Naive thymus-derived CD8-positive, alpha-beta T cell (primary cell): ENCODE results near the gene TULP4. TPM values are rescaled to one million over a fixed set of nuclear protein-coding genes. Genes with fewer than 3 reads are reported as not detected.
"Not testable (repeated sequence)": the region's sequence is repeated elsewhere in the genome, so short reads cannot be mapped to it uniquely, and the experiment has no call there.

ENCODE experiments used
- ATAC-seq, 2 donors: fragments of 150-1000 bp; cut with Tn5 transposase in 1 of 2; sonication (Bioruptor Pico), chemical (Tn5 transposase) in 1 of 2; 1 replicate in 1 of 2; 2 replicates in 1 of 2; pipeline ENCODE4 v1.10.0; 2021; ENCODE audit warnings: mild to moderate bottlenecking in 2 of 2, moderate library complexity in 2 of 2
- POLR2A ChIA-PET: fragments of 350-600 bp; sonication (Branson Sonifier 250); formaldehyde crosslinking; loops from one replicate; lab custom pipeline; 2021; ENCODE audit warnings: antibody characterized with exemption; lab: Charles Lee
- DNase-seq, 10 donors: peaks; one replicate each; pipeline versions ENCODE4 v3.0.0 to v3.0.0-alpha.2; 2020 to 2022
- H3K27ac Mint-ChIP-seq, 10 donors: one replicate each; pipeline ENCODE4 v1.8.0; 2020 to 2022; ENCODE audit warnings: mild to moderate bottlenecking in 10 of 10, mixed read lengths in 10 of 10, moderate library complexity in 4 of 10, inconsistent platforms in 1 of 10
- H3K27me3 Mint-ChIP-seq, 5 donors: one replicate each; pipeline ENCODE4 v1.8.0; 2021 to 2022; ENCODE audit warnings: mixed read lengths in 5 of 5
- H3K36me3 Mint-ChIP-seq, 3 donors: one replicate each; pipeline ENCODE4 v1.8.0; 2020 to 2022; ENCODE audit warnings: mixed read lengths in 3 of 3, mild to moderate bottlenecking in 2 of 3, inconsistent platforms in 1 of 3
- H3K4me1 Mint-ChIP-seq, 4 donors: one replicate each; pipeline ENCODE4 v1.8.0; 2021 to 2022; ENCODE audit warnings: mixed read lengths in 4 of 4
- H3K4me3 Mint-ChIP-seq, 10 donors: one replicate each; pipeline ENCODE4 v1.8.0; 2020 to 2022; ENCODE audit warnings: mild to moderate bottlenecking in 10 of 10, mixed read lengths in 10 of 10, moderate library complexity in 6 of 10, inconsistent platforms in 1 of 10
- H3K9me3 Mint-ChIP-seq, 9 donors: one replicate each; pipeline ENCODE4 v1.8.0; 2020 to 2022; ENCODE audit warnings: mixed read lengths in 9 of 9, mild to moderate bottlenecking in 3 of 9, inconsistent platforms in 1 of 9, moderate library complexity in 1 of 9
- polyA plus RNA-seq, 3 donors: library from polyadenylated mRNA; unstranded; fragments of 300-500 nt; fragmentation: Illumina TruSeq; gene quantifications; one replicate each; pipeline ENCODE4 v1.2.3, GENCODE V29; 2021
- total RNA-seq, 8 experiments: library from RNA in 2 of 8; stranded (reverse) in 2 of 8; gene quantifications; one replicate each; pipeline ENCODE4 v1.2.3 and lab custom pipeline; 2021 to 2026

TULP4 gene
- total and polyA plus RNA-seq, 5 experiments from 2014 or later = 18.9 to 59.5 (median 25.8) TPM

- no peak overlapping the region for H3K27ac Mint-ChIP-seq
- ATAC-seq = no peak
- peaks cover 0 to 29% (median 17%) of the 10 kb centered on the region in 9 donors for H3K9me3 Mint-ChIP-seq
- POLR2A ChIA-PET = interaction anchor here (0.7 kb wide), 1 partner anchor 11 kb away, joined by 4 read pairs; no protein-coding TSS in a partner anchor
- peaks cover 0 to 28% (median 0%) of the 10 kb centered on the region in 3 donors for H3K36me3 Mint-ChIP-seq
- peaks cover 48 to 89% (median 59%) of the 10 kb centered on the region in 5 donors for H3K27me3 Mint-ChIP-seq
- no peak overlapping the region for H3K4me3 Mint-ChIP-seq
- H3K4me1 Mint-ChIP-seq = no peaks in the 10 kb centered on the region
- no peak for DNase-seq
These were observed 212.0 kb downstream of the TULP4 start for GRCh38 chr6:158524311-158524710.

- H3K27ac Mint-ChIP-seq, H3K4me3 Mint-ChIP-seq, H3K4me1 Mint-ChIP-seq, DNase-seq, POLR2A ChIA-PET, ATAC-seq: not testable (repeated sequence)
- peaks cover 55 to 89% (median 60%) of the 10 kb centered on the region in 5 donors for H3K27me3 Mint-ChIP-seq
- peaks cover 0 to 39% (median 2%) of the 10 kb centered on the region in 3 donors for H3K36me3 Mint-ChIP-seq
- peaks cover 0 to 44% (median 25%) of the 10 kb centered on the region in 9 donors for H3K9me3 Mint-ChIP-seq
These were observed 215.6 kb downstream of the TULP4 start for GRCh38 chr6:158527858-158528257.

GRCh38 chr6:158528826-158529225 lies 216.6 kb downstream of the TULP4 start:
- no peak for ATAC-seq
- peaks cover 2 to 38% (median 2%) of the 10 kb centered on the region in 3 donors for H3K36me3 Mint-ChIP-seq
- no peak overlapping the region for H3K4me3 Mint-ChIP-seq
- POLR2A ChIA-PET = interaction anchor here (0.6 kb wide), 1 partner anchor 12 kb away, joined by 3 read pairs; no protein-coding TSS in a partner anchor
- no peak overlapping the region for H3K27ac Mint-ChIP-seq
- peaks cover 2 to 54% (median 30%) of the 10 kb centered on the region in 9 donors for H3K9me3 Mint-ChIP-seq
- DNase-seq = no peak
- H3K27me3 Mint-ChIP-seq = peaks cover 54 to 86% (median 55%) of the 10 kb centered on the region in 5 donors
- H3K4me1 Mint-ChIP-seq = peaks cover 0 to 2% (median 0%) of the 10 kb centered on the region in 4 donors

GRCh38 chr6:158529629-158530028 lies 217.4 kb downstream of the TULP4 start:
- Mint-ChIP-seq H3K27me3 (peaks cover 46 to 78% (median 52%) of the 10 kb centered on the region in 5 donors), H3K9me3 (peaks cover 2 to 56% (median 30%) of the 10 kb centered on the region in 9 donors), H3K27ac (peak overlapping the region in 1 of 10 donors; percentile 42), H3K4me1 (peaks cover 0 to 2% (median 0%) of the 10 kb centered on the region in 4 donors), H3K4me3 (no peak overlapping the region), H3K36me3 (peaks cover 2 to 37% (median 2%) of the 10 kb centered on the region in 3 donors)
- DNase-seq (no peak), ATAC-seq (no peak)
- POLR2A ChIA-PET = interaction anchor here (0.5 kb wide), 1 partner anchor 205 kb away, joined by 5 read pairs; no protein-coding TSS in a partner anchor

GRCh38 chr6:158531566-158531965 lies 219.3 kb downstream of the TULP4 start:
- POLR2A ChIA-PET = interaction anchor here (0.7 kb wide), 1 partner anchor 198 kb away, joined by 3 read pairs; no protein-coding TSS in a partner anchor
- DNase-seq = no peak
- peaks cover 2 to 48% (median 29%) of the 10 kb centered on the region in 9 donors for H3K9me3 Mint-ChIP-seq
- H3K36me3 Mint-ChIP-seq = peaks cover 2 to 36% (median 4%) of the 10 kb centered on the region in 3 donors
- H3K27ac Mint-ChIP-seq = no peak overlapping the region
- peaks cover 2 to 7% (median 5%) of the 10 kb centered on the region in 4 donors for H3K4me1 Mint-ChIP-seq
- no peak overlapping the region for H3K4me3 Mint-ChIP-seq
- H3K27me3 Mint-ChIP-seq = peaks cover 37 to 71% (median 52%) of the 10 kb centered on the region in 5 donors
- ATAC-seq = no peak

- ATAC-seq = no peak
- Mint-ChIP-seq H3K4me1 (peaks cover 2 to 7% (median 5%) of the 10 kb centered on the region in 4 donors), H3K27me3 (peaks cover 34 to 67% (median 48%) of the 10 kb centered on the region in 5 donors), H3K36me3 (peaks cover 2 to 32% (median 4%) of the 10 kb centered on the region in 3 donors), H3K4me3 (no peak overlapping the region), H3K27ac (no peak overlapping the region), H3K9me3 (peaks cover 2 to 44% (median 25%) of the 10 kb centered on the region in 9 donors)
- POLR2A ChIA-PET = interaction anchor here (0.7 kb wide), 1 partner anchor 198 kb away, joined by 3 read pairs; no protein-coding TSS in a partner anchor
- DNase-seq = no peak
These were observed 219.7 kb downstream of the TULP4 start for GRCh38 chr6:158531970-158532369.

- Mint-ChIP-seq H3K36me3 (peaks cover 2 to 16% (median 2%) of the 10 kb centered on the region in 3 donors), H3K4me3 (peak overlapping the region; percentile 59 to 80 (median 73))
- POLR2A ChIA-PET = no interaction called here
These were observed 224.0 kb downstream of the TULP4 start for GRCh38 chr6:158536084-158536890.

GRCh38 chr6:158536891-158537798 lies 224.9 kb downstream of the TULP4 start:
- Mint-ChIP-seq H3K4me3 (peak overlapping the region in 9 of 10 donors; percentile 16 to 73 (median 65)), H3K4me1 (peaks cover 2 to 8% (median 4%) of the 10 kb centered on the region in 4 donors), H3K27ac (no peak overlapping the region), H3K9me3 (peaks cover 0 to 18% (median 4%) of the 10 kb centered on the region in 9 donors), H3K27me3 (peaks cover 27 to 65% (median 50%) of the 10 kb centered on the region in 5 donors), H3K36me3 (peaks cover 2 to 7% (median 2%) of the 10 kb centered on the region in 3 donors)
- POLR2A ChIA-PET = no interaction called here
- peak; percentile 61 to 68 for ATAC-seq
- peak in 3 of 10 donors; percentile 14 to 22 (median 18) for DNase-seq

More at GRCh38 chr6:158536084-158536890, 224.0 kb downstream of the TULP4 start:
- Mint-ChIP-seq H3K4me1 (peaks cover 2 to 8% (median 4%) of the 10 kb centered on the region in 4 donors), H3K27ac (no peak overlapping the region), H3K9me3 (peaks cover 0 to 27% (median 9%) of the 10 kb centered on the region in 9 donors), H3K27me3 (peaks cover 33 to 67% (median 56%) of the 10 kb centered on the region in 5 donors)
- peak; percentile 67 to 82 for ATAC-seq
- peak; percentile 40 to 80 (median 66) for DNase-seq

- Mint-ChIP-seq H3K9me3 (peaks cover 0 to 3% (median 0%) of the 10 kb centered on the region in 9 donors), H3K4me1 (peaks cover 2 to 8% (median 4%) of the 10 kb centered on the region in 4 donors), H3K4me3 (peak overlapping the region in 1 of 10 donors; percentile 30), H3K27ac (no peak overlapping the region), H3K36me3 (peaks cover 0 to 2% (median 0%) of the 10 kb centered on the region in 3 donors), H3K27me3 (peaks cover 24 to 58% (median 47%) of the 10 kb centered on the region in 5 donors)
- ATAC-seq = no peak
- POLR2A ChIA-PET = no interaction called here
- no peak for DNase-seq
These were observed 226.5 kb downstream of the TULP4 start for GRCh38 chr6:158538741-158539140.

- Mint-ChIP-seq H3K27ac (no peak overlapping the region), H3K4me1 (peaks cover 2 to 8% (median 5%) of the 10 kb centered on the region in 4 donors), H3K36me3 (peaks cover 0 to 2% (median 0%) of the 10 kb centered on the region in 3 donors), H3K4me3 (peak overlapping the region in 1 of 10 donors; percentile 25), H3K9me3 (peaks cover 0 to 2% (median 0%) of the 10 kb centered on the region in 9 donors), H3K27me3 (peaks cover 24 to 65% (median 45%) of the 10 kb centered on the region in 5 donors)
- DNase-seq = no peak
- POLR2A ChIA-PET = no interaction called here
- no peak for ATAC-seq
These were observed 227.1 kb downstream of the TULP4 start for GRCh38 chr6:158539413-158539812.

GRCh38 chr6:158539881-158540280 lies 227.6 kb downstream of the TULP4 start:
- Mint-ChIP-seq H3K27ac (no peak overlapping the region), H3K4me3 (no peak overlapping the region), H3K4me1 (peaks cover 2 to 8% (median 5%) of the 10 kb centered on the region in 4 donors), H3K27me3 (peaks cover 20 to 65% (median 41%) of the 10 kb centered on the region in 5 donors), H3K36me3 (peaks cover 0 to 2% (median 0%) of the 10 kb centered on the region in 3 donors), H3K9me3 (peaks cover 0 to 2% (median 0%) of the 10 kb centered on the region in 9 donors)
- DNase-seq (no peak), ATAC-seq (no peak)
- POLR2A ChIA-PET = no interaction called here
